Activated CD8-positive, alpha-beta memory T cell treated with anti-CD3 and anti-CD28 coated beads for 1 hour (primary cell): ENCODE measurements around the gene PSME3IP1.

Source experiments
- DNase-seq, 2 donors: peaks; one replicate each; pipeline ENCODE4 v3.0.0-alpha.2; 2020; ENCODE audit warnings: low read depth in 1 of 2; ENCODE audit errors: extremely low read depth in 1 of 2

PSME3IP1 gene

DNA sequence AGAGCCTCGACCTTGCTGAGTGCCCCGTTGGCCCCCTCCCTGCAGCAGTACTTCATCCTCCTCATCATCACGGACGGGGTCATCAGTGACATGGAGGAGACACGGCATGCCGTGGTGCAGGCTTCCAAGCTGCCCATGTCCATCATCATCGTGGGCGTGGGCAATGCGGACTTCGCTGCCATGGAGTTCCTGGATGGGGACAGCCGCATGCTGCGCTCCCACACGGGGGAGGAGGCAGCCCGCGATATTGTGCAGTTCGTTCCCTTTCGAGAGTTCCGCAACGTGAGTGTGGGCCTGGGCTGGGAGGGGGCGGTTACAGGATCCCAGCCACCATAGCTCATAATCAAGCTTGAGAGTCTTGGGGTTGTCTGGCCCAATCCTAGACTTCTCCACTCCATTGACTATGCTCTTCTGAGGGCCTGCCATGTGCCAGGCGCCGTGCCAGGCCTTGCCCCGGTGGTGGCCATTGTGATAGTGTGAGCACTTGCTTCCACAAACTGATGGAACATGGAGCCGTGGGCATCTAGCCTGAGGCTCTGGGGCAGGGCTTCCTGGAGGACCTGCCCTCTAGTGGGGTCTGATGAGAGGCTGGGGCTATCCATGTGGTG is 39.7 kb downstream of the PSME3IP1 start:
- DNase-seq: no peak

DNA sequence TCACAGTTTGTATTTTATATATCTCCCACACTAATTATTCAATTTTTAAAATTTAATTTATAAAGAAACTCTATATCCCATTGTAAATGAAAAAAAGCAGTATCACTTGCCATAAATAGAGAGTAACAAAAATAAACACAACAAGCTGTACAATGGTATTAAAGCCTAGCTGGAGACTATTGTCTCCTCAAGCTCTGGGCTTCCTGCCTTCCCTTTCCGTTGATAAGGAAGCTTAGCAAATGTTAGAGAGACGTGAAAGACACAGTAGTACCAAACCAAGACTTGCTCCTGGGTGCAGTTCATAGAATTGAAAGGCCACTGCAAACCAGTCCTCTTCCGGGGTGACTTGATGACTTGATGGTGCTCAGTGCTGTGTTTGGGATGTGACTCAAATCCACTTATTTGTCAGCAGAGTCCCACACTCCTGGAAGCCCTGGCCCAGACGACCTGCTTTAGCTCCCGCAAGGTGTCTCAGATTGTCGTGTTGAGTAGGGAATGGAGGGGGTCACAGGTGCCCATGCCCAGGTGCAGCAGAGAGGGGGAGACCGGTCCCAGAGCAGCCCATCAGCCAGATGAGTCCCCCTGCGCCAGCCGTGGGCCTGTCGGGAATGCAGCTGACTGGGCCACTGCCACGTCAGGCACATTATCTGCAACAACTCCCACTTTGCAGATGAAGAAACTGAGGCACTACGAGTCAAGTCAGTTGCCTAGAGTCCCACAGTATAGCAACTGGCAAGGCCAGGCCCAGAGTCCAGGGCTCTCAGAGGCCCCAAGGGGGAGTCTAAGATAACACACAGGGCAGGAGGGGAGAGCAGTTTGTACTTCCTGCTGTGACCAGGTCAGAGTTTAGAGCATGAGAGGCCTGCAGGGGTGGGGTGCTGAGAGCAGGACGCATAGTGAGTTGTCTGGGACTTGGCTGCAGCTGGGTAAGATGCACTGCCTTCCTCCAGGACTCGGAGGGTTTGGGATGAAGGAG is 40.5 kb downstream of the PSME3IP1 start:
- no peak for DNase-seq

DNA sequence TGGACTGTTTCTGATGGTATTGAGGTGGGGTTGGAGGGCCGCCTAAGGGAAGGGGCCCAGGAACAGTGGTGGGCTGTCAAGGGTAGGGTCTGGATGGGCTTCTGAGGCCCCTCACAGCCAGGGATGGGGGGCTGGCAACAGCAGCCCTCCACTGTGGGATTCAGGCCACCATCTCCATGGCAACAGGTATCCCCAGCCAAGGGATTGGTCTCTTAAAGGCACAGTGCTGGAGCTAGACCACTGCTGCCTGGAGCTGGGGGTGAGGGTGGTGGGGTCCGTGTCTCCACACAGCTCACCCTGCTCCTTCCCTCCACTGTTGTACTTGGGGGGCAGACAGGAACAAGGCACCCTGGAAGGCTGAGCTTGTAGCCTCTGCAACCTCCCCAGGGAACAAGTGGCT is 41.8 kb downstream of the PSME3IP1 start:
- DNase-seq: no peak

DNA sequence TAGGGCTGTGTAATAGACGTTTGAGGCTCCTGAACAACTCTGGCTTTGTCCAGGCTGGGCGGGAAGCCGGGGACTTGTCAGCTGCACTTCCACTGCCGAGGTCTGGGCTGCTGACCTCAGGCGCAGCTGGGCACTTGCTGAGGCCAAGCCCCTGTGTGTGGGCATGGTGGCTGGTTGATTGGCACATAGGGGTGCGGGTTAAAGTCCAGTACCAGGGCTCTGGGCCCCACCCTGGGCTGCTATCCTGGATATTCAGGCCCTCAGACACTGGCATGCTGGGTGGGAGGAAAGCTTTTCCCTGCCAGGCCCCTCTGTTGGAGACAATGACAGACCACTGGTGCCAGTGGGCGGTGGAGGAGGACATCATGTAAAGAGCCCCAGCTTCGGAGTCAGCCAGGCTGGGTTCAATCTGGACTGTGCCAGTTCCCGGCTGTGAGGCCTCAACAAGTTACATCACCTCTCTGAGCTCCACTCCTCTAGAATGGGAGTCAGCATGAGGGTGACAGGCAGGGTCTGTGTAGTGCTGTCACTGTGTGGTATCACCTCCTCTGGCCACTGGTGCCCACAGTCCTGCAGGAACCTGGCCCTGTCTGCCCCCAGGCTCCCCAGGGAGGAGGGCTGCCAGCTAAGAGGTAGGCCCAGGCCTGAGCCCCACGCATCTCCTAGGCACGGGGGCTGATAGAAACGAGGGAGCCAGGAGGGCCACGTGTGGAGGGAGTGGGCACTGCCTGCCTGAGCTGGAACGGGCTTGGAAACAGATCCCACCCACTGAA is 42.5 kb downstream of the PSME3IP1 start:
- no peak for DNase-seq

DNA sequence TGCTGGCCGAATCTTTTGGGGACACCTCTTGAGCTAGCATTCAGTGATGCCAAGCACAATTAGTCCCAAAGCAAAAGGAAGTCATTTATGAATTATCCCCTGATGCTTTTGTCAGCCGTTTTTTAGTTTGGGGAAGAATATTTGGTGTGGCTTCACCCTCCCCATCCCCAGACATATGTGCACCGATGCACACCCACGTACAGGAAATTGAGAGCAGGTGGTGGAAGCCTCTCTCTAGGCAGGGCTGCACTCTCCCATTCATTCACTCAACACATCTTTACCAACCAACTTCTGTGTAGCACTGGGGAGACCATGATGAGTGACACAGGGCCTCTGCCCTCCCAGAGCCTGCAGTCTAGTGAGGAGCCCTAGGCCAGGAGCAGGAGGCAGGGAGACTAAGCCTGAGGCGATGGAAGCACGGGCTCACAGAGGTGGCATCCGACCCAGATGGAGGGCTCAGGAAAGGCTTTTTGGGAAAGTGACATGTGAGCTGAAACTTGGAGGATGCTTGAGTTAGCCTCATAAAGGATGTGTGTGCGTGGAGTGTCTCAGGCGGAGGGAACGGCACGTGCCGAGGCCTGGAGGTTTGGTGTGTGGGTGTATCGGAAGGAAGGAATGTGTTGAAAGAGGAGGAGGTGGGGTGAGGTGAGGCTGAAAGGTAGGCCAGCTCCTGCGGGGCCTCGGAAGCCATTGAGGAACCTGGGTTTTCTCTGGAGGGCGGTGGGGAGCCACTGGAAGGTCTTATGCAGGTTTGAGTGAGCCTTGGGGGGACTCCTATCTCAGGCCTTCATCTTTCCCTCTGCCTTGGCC is 43.8 kb downstream of the PSME3IP1 start:
- DNase-seq: no peak

DNA sequence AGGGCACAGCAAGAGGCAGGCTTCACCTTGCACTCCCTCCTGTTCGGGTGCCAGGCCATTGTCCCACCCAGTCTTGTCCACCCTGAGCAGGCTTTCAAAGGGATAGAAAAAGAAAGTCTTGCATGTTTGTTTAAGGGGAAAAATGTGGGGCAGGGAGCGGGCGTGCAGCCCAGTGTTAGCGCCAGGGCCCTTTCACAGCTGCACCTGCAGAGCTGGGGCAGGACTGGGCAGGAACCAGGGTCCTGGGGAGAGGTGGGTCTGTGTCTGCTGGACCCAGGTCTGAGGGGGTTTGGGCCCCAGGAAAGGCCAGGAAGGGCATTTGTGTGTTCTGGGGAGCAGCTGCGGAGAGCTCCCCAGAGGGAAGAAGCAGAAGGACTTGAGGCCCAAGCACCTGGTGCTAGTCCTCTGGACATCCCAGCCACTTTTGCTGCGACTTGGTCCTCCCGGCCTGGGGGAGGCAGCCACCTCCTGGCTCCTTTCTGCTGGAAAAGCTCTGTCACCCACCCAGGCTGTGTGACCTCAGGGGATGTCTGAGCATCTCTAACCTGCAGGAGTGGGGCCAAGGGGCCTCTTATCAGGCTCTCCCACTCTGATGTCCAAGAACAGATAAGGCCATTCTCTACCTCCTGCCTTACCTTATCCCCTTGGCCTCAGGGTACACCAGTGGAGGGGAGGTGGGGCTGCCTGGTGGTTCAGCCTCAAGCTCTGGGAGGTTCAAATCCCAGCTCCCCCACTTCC is 44.7 kb downstream of the PSME3IP1 start:
- no peak for DNase-seq

DNA sequence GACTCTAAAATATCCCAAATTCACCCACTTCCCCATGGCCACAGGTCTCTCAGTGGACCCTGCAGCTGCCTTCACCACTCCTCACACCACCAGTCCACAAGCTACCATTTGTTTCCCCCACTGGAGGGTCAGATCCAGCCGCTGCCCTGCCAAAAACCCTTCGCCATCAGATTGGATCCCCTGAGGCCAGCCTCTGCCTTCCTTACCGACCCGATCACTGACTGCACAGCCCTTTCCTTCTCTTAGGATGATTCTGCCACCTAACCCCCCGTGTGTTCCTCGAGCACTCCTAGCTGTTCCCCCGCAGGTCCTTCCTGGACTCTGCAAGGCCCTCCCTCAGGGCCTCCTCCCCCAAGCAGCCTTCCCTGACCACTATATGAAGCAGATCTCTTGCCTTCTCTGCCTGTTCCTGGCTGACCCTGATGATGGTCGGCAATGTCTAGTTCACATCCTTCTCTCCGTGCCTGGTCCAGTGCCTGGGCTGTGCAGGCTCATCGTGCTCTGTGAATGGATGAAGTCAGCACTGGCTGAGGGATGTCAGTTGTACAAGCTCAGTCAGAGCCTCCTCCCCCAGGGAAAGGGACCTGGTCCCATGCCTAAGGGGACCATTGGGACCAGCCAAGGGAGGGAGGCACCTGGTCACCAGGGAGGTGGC is 47.4 kb downstream of the PSME3IP1 start:
- DNase-seq: no peak

DNA sequence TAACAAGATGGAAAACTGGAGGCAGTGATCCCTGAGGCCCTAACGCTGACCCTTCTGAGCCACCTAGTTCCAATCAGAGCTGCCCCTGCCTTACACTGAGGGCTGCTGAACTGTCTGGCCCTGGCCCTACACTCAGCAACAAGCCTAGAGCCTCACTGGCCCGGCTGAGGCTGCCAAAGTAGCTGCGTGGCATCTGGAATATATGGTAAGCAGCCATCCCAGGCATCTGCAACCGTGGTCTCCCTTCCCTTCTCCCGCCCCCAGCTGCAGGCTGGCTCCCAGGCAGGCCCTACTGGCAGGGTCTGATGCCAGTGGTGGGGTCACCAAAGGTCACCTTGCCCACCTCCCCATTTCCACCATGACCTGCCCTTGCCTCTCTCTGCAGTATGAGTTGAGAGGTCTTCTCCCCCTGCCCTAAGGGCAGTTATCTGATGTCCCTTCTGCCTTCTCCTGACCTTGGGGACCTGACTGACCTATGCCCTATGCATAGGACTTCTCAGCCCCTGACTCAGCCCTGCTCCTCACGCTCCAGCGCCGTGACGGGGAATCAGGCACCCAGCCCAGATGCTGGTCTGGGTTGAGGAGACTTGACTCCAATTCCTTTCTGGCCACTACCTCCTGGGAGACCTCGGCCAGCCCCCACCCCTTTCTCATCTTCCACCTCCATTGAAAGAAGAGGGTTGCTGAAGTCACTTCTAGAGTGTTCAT is 48.1 kb downstream of the PSME3IP1 start:
- DNase-seq: no peak

DNA sequence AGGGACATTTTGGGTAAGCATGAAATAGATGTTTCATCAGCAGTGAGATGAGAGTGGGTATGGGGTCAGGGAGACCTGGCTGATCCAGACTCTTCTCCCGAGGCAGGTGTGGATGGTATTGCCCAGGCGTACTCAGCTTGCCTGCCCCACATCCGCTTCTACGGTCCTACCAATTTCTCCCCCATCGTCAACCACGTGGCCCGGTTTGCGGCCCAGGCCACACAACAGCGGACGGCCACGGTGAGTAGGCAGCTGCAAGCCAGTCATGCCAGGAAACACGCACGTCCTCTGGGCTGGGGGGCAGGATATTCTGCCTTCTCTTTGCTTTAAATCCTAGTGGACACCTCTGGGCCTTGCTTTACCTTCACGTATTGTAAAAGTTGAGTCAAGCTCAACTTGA is 48.8 kb downstream of the PSME3IP1 start:
- DNase-seq: no peak

DNA sequence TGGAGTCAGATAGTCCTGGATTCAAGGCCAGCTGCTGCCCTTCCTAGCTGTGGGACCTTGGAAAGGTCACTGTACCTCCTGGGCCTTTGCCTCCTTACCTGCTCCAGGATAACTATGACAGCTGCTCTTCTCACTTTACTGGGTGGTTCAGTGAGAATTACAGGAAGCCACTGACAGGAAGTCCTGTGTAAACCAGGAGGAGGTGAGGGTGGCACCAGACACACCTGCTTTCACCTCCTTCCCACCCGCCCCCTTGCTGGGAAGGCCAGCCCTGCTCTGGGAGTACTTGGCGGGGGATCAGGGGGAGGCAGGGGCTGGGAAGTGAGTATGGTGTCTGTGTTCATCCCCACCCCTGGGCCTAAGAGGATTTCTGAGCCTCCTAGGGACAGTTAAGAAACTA is 50.9 kb downstream of the PSME3IP1 start:
- peak in 1 of 2 donors; percentile 14 for DNase-seq

DNA sequence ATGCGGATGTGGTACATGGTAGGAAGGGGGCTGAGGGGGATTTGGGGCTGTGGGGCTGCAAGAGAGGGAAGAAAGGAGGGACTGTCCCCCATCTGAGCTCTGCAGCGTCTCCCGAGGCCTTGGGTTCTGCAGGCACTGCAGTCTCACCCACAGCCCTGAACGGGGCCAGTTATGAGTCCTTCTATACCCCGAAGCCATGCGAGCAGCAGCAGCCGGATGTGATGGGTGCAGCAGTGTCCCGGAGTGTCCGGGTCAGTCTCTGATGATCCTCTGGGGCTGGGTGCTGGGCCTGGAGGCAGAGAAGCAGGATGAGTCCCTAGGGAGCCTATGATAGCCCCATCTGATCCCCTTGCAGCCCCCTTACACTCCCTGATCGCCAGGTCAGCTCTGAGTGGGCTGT is 52.0 kb downstream of the PSME3IP1 start:
- no peak for DNase-seq

DNA sequence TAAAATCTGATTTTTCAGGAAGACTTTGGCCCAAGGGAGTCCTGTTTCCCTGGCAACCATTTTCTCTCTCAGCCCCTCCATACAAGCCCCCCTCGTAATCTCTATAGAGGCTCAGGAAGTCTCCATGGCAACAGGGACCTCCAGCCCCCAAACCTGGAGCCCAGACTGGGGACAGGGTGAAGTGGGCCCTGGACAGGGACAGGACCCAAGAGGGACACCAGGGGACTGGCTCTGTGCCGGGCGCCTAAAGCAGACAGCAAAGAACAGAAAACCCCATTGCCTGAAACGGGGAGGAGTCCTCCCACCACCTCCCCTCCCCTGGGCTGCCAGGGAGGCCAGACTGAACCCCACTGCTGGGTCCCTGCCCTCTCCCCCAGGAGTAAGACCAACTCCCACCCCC is 52.8 kb downstream of the PSME3IP1 start:
- no peak for DNase-seq

DNA sequence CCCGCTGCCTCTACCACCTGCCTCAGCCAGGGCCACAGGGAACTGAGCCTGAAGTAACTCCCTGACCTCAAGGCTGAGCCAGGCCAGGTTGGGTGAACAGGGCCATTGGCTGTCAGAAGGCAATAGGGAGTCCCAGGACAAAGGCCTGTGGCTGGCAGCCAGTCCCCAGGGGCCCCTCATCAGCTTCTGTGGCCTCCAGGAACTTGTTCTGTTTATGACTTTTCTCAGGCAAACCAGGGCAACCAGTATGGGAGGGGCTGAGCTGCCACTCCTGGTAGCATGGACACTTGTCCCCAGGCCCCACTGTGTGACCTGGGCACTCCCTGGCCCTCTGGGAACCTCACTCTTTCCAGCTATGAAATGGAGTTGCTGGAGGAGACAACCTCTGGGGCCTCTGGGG is 53.4 kb downstream of the PSME3IP1 start:
- DNase-seq: no peak

DNA sequence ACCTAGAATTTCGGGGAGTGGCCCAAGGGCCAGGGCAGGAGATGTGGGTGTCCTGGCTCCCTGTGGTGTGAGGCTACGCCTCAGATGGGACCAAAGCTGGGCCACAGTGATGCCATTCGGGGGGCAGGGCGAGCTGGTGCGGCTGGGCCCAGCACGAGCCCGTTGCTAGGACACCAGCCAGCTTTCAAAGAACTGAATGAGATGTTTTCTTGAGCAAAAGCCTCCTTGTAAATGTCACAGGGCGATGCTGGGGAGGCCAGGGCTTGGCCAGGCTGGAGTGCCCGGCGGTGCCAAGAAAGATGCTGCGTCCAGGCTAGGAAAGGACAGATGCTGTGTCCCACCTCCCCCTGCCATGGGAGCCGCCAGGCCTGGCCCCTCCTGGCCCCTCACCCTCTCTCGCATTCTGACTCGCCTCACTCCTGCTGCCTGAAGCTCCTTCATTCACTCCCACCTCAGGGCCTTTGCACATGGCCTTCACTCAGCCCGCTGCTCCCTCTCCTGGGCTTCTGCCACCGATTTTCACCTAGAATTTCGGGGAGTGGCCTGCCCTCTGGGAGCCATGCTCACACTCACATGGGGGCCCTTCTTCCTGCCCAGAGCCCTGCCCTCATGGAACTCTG is 54.4 kb downstream of the PSME3IP1 start:
- no peak for DNase-seq

DNA sequence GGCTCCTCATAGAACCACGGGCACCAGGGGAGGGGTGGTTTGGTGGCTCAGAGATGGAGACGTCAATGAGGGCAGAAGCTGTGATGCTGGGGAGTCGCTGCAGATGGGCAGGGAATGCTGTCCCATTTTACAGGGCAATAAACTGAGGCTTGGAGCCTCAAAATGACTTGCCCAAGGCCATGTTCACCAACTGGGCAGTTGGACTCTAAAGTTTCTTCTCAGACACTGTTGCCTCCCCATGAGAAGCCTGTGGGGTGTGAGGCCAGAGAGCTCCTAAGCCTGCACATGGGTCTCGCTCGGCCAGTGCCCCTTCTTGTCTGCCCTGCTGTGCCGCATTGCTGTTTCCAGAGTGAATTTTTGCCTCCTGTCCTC is 54.9 kb downstream of the PSME3IP1 start:
- no peak for DNase-seq

DNA sequence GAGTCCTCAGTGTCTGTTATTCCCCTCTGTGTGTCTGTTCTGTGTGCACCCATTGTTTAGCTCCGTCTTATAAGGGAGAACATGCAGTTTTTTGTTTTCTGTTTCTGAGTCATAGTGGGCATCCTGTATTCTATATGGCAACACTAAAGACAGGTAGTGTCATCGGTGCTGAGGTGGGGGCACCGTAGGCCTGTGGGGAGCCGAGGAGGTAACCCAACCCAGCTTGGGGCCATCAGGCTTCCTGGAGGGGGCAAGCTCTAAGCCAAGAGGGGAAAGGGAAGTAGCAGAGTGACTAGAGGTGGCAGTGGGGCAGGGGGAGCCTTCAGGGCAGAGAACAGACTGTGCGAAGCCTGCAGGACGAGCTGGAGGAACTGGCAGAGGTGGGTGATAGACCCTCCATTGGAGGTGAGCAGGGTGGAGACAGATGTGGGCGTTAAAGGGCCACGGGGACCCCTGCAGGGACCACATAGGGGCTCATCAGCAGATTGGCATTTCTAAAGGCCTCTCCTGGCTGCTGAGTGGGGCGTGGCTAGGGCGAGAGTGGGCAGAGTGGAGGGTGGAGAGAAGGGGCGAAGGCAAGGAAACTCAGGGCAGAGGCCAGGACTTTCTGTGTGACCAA is 57.0 kb downstream of the PSME3IP1 start:
- DNase-seq: peak in 1 of 2 donors; percentile 34

DNA sequence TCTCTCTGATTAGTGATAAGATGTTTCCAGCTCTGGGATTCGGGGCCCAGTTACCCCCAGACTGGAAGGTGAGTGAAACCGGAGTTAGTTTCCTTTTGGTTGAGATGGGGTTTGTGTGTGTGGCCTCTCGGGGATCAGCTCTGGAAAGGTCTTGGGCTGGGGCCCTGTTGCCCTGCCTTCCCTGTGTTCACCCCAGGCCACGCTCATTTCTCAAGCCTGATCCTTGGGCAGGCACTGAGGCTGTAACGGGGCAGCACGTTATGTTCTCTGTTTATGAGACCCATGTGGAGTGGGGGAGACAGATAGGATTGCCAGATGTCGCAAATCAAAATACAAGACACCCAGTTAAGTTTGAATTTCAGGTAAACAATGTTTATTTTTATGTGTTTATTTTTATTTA is 58.0 kb downstream of the PSME3IP1 start:
- no peak for DNase-seq
